Tibial nerve (tissue), 4 donors: ENCODE data around the gene TTC28.

ENCODE experiments used
- EP300 ChIP-seq, 2 donors: sonication (generic); formaldehyde crosslinking; IDR thresholded peaks; one replicate each; pipeline ENCODE4 v1.6.1; 2017; ENCODE audit warnings: antibody characterized with exemption in 2 of 2, mild to moderate bottlenecking in 1 of 2
- POLR2A ChIP-seq, 2 donors: fragments of 450-650 bp; IDR thresholded peaks; one replicate each; pipeline ENCODE4 v1.6.1; 2017; ENCODE audit warnings: antibody characterized with exemption in 2 of 2, mild to moderate bottlenecking in 2 of 2, moderate library complexity in 2 of 2
- TF ChIP-seq, protein P1 (sequence below), 5 experiments: fragments of 200-600 bp in 3 of 5; fragments of 450-650 bp in 2 of 5; sonication (generic) in 3 of 5; IDR thresholded peaks; one replicate each; pipeline ENCODE4 v1.5.1; 2016 to 2019; ENCODE audit warnings: antibody characterized with exemption in 5 of 5, mild to moderate bottlenecking in 3 of 5, moderate library complexity in 2 of 5

DNA sequence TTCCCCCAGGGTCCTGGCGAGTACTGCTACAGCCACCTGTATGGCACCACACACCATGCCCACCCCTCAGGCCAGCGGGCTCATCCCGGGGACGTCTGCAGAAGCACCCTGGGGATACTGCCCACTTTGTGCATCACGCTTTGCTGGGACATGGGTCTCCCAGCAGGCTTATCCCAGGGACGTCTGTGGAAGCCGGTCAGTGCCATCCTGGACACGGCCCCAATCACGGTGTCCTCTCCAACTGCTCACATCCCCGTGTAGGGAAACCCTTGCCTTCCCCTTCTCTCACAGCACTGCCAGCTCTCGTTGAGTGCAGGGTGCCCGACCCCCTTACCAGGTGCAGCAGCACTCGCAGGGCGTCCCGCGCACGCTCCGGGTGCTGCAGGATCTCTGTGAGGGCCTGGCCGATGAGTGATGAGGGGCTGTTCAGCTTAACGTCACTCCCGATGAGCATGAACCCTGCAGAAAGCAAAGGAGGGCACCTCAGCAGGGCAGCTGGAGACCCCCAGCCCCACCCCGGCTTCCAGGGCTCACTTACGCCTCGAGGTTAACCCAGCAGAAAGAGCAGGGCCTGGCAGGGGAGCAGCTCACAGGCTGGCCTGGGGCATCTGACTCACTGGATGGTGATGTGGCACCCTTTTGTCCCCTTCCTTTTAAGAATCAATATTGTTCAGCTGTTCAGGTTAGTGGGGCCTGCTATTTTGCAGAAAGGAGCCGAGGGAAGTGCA is 683.7 kb downstream of the TTC28 start:
- TF ChIP-seq, protein P1, sequence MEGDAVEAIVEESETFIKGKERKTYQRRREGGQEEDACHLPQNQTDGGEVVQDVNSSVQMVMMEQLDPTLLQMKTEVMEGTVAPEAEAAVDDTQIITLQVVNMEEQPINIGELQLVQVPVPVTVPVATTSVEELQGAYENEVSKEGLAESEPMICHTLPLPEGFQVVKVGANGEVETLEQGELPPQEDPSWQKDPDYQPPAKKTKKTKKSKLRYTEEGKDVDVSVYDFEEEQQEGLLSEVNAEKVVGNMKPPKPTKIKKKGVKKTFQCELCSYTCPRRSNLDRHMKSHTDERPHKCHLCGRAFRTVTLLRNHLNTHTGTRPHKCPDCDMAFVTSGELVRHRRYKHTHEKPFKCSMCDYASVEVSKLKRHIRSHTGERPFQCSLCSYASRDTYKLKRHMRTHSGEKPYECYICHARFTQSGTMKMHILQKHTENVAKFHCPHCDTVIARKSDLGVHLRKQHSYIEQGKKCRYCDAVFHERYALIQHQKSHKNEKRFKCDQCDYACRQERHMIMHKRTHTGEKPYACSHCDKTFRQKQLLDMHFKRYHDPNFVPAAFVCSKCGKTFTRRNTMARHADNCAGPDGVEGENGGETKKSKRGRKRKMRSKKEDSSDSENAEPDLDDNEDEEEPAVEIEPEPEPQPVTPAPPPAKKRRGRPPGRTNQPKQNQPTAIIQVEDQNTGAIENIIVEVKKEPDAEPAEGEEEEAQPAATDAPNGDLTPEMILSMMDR (IDR thresholded peaks at IDR 0.05): no peak
- TF ChIP-seq POLR2A (IDR thresholded peaks at IDR 0.05) (no peak), EP300 (IDR thresholded peaks at IDR 0.05) (no peak)
